ENCODE data around the gene EEF1A2.

Gene EEF1A2

DNA sequence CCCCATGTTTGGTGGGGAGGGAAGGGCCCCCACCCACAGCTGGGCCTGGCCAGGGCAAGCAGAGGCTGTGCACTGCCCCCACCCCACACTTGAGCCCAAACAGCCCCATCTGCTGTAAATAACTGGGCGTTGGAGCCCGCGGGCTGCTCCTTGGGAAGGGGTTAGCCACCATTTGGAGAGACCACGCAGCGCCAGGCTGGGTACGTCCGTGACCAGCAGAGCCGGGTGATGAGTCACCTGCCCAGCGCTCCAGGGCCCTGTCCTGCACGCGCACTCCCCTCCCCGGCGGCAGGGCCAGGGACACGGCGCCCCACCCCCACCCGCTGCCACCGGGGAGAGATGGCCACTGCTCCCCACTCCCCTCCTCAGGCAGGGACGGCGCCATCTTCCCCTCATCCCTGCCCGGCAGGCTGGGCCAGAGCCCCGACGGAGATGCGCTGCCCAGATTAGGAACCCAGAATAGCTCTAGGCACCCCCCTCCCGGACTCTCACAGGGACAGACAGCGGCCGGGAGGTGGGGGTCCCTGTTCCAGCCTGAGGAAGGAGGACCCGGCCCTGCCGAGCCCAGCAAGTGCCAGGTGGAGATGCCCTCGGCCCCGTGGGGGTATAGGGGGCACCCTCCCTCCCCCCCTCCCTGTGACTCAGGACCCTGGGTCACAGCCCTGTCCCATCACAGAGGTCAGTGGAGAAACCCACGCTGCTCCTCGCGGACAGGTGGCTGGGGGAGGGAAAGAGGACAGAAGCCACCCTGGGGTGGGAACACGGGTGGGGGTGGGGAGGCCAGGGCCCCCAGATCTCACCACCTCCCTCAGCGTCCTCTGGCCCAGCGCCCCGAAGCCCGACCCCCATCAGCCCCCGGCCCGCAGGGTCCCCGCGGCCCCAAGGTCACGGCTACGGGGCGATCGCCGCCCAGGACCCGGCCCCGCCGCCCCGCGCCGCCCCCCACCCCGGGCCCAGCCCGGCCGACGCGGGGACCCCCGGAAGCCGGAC lies 642 bp downstream of the EEF1A2 start:
- DNase-seq, result no peak

DNA sequence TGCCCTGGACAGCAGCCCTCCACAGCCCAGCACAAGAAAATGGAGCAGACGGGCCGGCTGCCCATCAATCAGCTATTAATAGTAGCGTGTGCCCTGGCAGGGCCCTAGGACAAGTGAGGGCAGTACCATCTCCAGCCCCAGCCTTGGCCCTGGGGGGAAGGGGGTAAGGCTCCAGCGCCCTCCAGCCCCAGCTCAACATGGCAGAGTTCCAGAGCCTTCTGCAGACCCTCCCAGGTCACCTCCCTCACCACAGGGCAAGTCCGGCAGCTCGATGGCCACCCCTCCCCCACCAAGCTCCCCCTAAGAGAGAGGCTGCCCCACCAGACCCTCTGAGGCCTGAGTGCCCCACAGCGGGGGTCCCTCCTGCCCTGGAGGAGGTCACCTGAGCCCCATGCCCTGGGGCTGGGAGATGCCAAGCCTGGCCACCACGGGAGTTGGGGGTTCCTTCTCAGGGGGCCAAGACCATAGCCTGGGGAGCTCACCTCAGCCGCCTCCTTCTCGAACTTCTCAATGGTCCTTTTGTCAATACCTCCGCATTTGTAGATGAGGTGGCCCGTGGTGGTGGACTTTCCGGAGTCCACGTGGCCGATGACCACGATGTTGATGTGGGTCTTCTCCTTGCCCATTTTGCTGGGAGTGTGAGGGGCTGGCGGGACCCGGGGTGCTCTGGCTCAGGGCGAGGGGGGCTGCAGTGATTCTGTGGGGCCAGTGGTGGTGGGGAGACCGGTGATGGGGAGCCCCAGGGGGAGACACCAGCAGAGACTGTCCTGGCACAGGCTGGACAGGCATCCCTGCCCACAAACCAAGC lies 1.5 kb downstream of the EEF1A2 start:
- DNase-seq, result no peak

DNA sequence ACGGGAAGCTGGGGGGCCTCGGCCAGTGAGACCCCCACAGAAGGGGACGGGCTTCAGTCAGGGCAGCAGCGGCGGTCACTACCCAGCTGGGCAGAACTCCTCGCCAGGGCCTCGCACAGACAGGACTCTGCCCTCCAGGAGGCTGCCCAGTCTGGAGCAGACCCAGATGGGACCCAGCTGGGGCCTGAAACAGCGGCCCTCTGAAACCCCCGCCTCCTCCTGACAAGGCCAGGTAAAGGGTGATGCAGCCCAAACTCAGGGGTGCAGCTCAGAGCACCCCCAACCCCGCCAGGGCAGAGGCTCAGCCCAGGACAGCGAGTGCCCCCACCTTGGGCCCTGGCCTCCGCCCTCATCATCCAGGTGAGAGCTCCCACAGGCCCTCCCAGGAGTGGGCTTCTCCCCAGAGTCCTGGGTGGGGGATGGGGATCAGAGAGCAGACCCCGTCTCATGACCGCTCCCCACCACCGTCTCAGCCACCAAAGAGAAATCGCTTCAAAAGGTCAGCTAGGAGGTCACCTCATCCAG lies 2.2 kb downstream of the EEF1A2 start:
- no peak for DNase-seq

DNA sequence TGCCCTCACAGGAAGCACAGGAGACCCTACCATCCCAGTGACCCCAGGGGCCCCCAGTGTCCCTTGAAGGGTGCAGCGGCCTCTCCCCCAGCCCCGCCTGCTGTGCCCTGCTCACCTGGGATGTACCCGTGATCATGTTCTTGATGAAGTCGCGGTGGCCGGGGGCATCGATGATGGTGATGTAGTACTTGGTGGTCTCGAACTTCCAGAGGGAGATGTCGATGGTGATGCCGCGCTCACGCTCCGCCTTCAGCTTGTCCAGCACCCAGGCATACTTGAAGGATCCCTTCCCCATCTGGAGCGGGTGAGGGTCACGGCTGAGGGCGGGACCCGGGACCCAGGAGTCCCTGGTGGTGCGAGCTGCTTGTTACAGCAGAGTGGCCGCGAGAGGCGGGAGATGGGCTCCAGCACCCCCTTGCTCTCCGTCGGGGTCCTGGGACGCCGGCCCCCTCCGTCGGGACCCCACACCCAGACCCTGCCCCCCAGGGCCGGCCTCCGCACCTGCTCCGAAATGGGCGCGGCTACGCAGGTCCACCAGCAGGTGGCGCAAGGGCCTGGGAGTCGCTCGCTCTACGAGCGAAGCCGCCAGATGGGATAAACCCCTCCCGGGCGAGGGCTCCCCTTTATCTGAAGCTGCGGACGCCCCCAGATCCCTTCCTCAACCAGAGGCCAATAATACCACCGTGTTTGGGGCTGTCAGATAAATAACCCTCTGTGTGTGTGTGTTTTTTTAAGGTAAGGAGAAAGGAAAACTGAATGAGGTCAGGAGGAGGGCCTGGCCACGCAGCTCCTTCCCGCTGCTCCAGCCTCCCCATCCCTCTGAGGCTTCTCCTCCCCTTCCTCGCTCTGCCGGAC lies 2.9 kb downstream of the EEF1A2 start:
- peak; percentile 82 for DNase-seq

DNA sequence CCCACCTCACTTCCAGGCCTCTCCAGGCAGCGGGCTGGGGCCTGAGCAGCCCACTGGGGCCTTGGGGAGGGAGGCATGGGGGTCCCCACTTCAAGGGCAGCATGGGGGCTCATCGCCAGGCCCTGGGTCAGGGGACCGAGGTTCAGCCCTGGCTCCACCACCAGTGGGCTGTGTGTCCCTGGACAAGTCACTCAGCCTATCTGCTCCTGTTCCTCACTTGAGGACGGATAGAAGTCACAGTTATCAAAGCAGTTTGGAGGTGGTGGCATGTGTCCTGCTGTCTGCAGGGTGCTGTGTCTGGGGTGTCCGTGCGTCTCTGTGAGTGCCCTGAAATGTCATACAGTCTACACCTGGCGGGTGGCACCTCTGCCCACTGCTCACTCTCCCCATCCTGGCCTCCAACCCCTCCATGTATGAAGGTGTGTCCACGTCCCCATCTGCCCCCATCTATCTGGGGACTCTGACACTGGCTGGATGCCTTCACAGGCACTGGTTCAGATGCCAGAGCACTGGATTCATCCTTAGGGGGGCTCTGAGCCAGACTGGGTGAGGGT lies 3.6 kb downstream of the EEF1A2 start:
- DNase-seq, result no peak

DNA sequence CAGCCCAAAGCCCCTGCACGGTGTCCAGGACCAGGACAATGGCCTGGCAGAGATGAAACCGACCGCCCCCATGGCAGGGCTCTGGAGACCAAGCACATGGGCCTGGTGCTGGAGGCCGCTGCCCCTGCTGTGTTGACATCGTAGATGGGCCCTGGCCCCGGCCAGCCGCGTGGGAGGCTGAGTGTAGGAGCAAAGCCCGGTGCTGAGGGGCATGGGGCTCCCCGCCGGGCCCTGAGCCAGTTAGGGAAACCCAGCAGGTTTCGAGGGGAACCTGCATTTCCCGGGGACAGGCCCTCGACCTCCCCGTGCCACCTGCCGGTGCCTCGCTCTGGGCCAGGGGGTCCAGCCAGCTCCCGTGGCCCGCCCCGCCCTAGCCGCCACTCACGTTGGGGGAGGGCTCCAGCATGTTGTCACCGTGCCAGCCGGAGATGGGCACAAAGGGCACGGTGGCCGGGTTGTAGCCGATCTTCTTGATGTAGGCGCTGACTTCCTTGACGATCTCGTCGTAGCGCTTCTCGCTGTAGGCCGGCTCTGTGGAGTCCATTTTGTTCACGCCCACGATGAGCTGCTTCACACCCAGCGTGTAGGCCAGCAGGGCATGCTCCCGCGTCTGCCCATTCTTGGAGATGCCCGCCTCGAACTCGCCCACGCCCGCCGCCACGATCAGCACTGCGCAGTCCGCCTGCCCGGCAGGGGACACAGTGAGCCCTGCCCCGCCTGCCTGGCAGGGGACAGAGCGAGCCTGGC lies 4.3 kb downstream of the EEF1A2 start:
- no peak for DNase-seq

DNA sequence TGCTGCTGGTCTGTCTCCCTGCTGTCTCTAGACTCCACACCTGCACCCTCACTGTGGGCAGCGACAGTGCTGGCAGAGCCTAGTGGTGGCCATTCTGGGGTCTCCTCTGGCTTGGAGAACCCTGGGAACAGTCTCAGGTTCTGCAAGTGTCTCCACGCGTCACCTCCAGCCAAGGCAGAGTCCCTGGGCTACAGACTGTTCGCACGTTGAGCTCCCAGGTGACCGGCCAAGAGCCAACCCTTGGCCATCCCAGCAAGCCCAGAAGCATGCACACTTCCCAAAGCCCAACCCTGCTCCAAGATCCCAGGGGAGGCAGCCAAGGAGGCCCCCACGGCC lies 4.8 kb downstream of the EEF1A2 start:
- DNase-seq, result no peak

DNA sequence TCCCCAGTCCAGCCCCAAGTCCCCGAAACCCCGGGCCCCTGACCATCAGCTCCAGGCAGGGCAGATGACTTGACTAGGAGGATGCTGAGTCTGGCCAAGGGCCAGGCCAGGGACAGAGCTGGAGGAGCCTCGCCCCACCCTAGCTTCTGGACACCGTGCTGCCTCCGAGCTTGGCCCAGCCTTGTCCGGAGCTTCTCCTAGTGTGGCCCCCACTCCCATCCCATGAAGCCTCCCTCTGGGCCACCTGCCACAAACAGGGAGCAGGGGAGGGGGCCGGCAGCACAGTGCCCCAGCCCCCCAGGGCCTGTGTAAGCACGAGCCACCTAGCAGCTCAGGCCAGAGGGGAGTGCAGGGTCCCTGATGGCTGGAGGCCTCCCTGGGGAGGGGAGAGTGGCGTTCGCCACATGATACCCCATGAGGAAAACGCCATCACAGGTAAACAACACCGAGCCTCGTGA lies 5.3 kb downstream of the EEF1A2 start:
- no peak for DNase-seq

DNA sequence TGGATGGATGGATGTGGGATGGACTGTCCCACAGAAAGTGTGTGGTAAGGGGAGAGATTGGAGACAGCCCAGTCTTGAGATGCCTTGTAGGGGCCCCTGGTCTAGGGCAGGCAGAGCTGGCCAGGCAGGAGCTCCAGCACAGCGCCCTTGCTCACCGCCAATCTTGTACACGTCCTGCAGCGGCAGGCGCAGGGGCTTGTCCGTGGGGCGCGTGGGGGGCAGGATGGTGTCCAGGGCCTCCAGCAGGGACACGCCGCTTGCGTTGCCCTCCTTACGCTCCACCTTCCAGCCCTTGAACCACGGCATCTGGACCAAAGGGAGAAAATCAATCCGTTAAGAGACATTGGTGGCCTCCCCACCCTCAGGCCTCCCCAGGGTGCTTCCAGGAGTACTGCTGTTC lies 5.9 kb downstream of the EEF1A2 start:
- DNase-seq, result no peak

DNA sequence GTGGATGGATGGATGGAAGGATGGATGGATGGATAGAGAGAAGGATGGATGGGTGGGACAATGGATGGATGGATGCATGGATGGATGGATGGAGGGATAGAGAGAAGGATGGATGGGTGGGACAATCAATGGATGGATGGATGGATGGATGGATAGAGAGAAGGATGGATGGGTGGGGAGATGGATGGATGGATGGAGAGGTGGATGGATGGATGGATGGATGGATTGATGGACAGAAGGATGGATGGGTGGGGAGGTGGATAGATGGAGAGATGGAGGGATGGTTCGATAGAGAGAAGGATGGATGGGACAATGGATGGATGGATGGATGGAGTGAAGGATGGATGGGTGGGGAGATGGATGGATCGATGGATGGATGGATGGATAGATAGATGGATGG lies 6.4 kb downstream of the EEF1A2 start:
- no peak for DNase-seq

DNA sequence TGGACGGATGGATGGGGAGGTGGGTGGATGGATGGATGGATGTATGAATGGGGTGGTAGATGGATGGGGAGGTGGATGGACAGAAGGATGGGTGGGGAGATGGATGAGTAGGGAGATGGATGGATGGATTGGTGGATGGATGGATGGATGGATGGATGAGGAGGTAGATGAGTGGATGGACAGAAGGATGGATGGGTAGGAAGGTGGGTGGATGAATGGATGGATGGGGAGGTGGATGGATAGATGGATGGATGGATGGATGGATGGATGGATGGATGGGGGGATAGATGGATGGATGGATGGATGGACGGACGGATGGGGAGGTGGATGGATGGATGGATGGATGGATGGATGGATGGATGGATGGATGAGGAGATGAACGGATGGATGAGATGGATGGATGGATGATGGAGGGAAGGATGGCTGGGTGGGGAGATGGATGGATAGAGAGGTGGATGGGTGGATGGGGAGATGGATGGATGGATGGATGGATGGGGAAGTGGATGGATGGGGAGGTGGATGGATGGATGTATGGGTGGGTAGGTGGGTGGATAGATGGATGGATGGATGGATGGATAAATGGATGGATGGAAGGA lies 7.2 kb downstream of the EEF1A2 start:
- DNase-seq, result no peak

DNA sequence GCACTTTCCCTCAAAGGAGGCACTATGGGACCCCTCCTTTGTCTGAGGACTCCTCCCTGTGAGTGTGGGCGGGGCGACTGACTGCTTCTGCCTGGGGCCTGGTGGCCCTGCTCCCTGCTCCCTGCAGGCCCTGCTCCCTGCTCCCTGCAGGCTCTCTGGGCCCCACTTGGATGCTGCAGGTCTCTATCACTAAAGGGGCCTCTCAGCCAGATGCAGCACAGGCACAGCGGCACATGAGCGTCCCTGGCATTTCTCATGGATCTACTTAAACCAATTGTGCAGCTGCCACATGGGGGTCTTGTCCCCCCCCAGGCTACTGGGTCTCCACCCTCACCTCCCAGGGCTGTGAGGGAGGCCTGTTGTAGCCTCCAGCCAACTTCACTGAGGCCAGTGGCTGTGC lies 7.8 kb downstream of the EEF1A2 start:
- DNase-seq, result no peak

DNA sequence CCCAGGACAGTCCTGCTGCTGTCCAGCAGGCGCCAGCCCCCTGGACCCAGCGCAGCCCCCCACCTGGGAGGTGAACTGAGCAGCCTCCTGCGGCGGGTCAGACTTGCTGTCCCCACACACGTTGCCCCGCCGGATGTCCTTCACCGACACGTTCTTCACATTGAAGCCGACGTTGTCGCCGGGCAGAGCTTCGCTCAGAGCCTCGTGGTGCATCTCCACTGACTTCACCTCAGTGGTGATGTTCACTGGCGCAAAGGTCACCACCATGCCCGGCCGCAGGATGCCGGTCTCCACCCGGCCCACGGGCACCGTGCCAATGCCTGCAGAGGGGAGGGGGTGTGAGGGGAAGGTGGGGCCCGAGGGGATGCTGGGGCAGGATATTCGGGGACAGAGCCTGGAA lies 8.5 kb downstream of the EEF1A2 start:
- no peak for DNase-seq

DNA sequence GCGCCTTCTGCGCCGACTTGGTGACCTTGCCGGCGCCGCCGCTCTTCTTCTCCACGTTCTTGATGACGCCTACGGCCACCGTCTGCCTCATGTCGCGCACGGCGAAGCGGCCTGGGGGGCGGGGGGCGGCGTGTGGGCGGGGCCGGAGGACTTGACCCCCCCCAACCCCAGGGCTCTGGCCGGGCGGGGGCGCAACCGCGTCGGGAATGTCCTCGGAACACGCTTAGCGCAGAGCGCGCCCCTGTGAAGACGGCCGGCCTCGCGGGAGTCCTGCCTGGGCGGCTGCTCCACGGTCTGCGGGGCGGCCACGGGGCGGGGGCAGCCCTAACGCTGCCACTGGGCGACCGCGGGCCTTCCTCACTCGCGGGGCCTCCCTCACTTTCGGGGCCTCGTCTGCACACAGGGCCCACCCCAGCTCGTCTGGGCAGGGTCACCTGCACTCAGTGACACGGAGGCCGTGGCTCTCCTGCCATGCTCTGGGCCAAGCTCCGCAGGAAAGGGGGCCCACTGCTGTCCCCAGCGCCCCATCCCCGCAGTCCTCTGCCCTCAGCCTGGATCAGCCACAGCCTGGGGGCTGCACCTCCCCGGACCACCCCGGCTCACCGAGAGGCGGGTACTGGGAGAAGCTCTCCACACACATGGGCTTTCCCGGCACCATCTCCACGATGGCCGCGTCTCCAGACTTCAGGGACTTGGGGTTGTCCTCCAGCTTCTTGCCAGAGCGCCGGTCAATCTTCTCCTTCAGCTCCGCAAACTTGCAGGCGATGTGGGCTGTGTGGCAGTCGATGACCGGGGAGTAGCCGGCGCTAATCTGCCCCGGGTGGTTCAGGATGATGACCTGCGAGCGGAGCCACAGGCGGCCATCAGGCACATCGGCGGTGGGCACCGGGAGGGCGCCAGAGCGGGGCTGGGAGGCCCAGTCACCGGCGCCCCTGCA lies 10.3 kb downstream of the EEF1A2 start:
- DNase-seq, result no peak

DNA sequence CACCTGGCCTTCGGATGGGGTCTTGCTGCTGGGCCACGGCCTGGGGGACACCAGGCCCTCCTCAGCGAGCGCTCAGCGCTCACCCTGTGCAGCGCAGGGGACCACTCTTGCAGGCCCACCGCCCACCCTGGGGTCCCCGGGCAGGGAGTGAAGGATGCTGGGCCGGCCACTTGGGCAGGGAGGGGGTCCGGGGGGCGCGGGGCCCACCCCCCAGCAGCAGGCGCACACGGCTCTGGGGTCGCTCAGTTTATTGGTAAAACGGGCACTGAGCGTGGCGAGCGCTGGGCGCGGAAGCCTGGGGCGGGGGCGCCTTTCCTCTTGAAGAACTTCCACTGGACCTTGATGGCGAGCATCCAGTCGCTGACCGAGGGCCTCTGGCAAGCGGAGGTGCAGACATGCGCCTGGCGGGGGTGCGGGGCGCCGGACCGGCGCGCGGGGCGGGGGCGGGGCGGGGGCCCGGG lies 11.1 kb downstream of the EEF1A2 start:
- DNase-seq, result no peak

DNA sequence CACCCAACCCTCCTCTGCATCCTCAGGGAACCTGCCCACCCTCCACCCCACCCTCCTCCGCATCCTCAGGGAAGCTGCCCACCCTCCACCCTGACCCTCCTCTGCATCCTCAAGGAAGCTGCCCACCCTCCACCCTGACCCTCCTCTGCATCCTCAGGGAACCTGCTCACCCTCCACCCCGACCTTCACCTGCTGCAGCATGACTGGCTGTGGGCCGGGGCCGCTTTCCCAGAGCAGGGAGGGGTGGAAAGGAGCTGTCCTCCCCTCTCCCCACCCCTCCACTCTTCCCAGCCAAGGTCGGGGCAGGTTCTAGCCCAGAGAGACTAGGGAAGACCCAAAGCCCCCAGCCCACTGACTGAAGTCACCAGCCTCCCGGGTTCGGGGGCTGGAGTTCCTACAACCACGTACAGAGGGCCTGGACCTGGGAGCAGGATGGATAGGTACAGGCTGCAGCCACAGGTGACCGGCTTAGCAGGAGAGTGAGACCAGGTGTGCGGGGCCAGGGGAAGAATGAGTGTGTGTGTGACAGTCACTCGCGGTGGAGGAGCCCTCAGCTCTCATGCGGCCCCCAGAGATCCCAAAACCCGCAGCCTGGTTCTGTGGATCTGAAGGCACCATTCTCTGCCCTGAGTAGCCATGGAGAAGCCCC lies 11.6 kb downstream of the EEF1A2 start:
- DNase-seq, result no peak

DNA sequence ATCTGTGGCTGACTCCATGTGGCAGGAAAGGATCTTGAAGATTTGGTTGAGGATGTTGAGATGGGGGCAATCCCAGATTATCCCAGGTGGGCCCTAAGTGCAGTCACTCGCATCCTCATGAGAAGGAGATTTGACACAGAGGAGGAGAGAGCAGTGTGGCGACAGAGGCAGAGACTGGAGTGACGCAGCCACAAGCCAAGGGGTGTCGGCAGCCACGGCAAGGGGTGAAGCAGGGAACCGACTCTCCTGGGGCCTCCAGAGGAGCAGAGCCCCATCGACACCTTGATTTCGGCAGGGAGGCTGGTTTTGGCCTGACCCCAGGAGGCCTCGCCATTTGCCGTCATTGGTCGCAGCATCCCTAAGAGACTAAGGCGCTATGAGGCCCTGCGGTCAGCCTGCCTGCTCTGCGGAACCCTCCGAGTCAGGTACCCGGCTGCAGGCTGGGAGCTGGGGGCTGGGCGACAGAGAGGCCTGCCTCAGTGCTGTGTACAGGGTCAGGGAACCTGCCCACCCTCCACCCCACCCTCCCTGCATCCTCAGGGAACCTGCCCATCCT lies 12.5 kb downstream of the EEF1A2 start:
- DNase-seq, result no peak

DNA sequence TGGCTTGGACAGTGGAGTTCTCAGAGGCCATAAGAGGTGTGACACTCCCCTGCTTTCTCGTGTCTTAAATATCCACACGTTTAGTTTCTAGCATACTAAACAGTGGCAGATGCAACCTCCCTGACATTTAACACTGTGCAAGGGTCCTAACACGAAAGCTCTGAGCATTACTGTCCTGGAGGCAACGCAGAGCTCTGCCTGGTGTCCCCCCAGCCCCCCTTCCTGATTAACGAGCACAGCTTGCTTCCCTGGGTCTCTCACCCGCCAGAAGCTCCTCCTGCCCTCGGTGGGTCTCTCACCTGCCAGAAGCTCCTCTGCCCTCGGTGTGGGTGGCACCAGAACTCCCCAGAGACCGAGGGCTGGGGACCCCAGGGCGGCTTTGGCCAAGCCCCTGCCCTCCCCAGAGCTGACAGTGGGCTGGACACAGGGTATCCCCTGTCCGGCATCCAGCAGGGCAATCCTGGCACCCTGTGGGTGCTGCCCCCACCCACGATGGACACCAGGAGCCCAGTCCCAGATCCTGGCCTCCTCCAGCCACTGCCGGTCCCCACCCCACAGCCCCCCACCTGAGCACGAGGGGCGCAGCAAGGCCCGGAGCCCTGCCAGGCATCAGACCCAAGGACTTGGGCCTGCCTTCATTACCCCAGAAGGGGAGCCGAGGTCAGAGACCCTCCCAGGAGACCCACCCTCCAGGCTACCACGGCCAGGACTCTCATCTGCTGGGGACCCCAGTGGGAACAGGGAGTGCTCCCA lies 14.1 kb downstream of the EEF1A2 start:
- DNase-seq, result no peak

Data from activated T-cell treated with anti-CD3 and anti-CD28 coated beads, Interleukin-2, amount 50 U/mL, for 1 hour (primary cell).